Activated CD4-positive, CD25-positive, alpha-beta regulatory T cell treated with anti-CD3 and anti-CD28 coated beads, Interleukin-2, amount 50 U/mL, for 16 hours (primary cell): Measurements from ENCODE around the gene CTR9.

Experiments
- DNase-seq: peaks from one replicate; pipeline ENCODE4 v3.0.0-alpha.2; 2020; ENCODE audit warnings: low read depth, low spot score

The CTR9 gene

DNA sequence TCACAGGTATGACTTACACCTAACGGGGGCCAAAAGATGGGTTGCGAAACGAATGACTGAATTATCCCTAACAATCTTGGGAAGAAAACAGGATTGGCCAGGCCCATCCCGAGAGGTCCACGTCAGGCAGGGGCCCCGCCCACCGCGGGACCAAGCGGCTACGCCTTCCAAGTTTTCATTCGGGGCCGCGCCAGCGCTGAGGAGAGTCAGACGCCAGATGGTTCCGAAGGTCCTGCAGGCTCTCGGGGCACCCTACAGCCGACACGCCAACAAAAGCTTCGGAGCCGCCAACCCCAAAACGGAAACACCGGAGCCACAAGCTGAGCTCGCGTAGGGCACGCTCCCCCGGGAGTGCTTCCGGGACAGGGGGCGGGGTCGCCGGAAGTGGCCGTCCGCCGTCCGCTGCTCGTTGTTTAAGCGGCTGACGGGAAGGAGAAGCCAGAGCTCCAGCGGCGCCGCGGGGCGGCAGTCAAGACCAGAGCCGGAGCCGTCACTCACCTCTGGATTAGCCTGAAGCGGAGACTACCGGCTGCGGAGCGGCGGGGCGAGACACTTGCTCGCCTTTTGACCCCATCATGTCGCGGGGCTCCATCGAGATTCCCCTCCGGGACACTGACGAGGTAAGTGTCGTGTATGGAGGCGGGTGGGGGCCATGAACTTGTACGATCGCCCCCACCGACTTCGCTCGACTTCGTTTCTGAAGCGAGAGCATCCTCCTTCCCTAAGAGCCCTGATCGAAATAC is at the start of gene CTR9:
Gene CTR9, plus strand, starts transcription at position 409 of the 743 bp plus-strand sequence. Its CDS starts 167 bp downstream, at position 576.
- peak; percentile 83 for DNase-seq

DNA sequence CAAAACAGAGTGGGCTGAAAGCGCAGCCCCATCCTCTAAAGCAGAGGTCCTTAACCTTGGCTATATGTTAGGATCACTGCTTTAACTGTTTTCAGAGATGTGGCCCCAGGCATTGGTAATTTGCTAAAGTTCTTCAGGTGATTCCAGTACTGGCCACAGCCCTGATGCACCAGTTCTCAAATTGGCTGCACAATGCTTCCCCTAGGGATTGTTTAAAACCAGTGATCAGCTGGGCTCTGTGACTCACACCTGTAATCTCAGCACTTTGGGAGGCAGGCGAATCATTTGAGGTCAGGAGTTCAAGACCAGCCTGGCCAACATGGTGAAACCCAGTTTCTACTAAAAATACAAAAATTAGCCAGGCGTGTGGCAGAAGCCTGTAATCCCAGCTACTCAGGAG is 49.1 kb upstream of the CTR9 start:
- DNase-seq: no peak

DNA sequence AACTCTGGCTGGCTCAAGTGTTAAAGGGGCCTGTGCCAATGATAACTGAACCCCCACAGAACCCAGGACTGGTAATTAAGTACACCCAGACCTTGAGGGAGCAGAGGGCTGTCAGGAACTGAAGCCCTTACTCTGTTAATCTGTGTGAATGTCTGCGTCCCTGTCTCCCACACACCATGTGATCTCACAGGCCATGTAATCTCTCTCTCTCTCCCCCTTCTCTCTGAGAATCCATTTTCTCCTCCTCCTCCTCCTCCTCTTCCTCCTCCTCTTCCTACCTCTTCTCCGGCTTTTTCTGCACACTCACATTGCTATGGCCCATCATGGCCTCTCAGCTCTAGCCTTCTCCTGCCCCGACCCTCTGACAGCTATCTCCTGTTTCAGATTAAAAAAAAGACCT is 42.9 kb upstream of the CTR9 start:
- DNase-seq: no peak

DNA sequence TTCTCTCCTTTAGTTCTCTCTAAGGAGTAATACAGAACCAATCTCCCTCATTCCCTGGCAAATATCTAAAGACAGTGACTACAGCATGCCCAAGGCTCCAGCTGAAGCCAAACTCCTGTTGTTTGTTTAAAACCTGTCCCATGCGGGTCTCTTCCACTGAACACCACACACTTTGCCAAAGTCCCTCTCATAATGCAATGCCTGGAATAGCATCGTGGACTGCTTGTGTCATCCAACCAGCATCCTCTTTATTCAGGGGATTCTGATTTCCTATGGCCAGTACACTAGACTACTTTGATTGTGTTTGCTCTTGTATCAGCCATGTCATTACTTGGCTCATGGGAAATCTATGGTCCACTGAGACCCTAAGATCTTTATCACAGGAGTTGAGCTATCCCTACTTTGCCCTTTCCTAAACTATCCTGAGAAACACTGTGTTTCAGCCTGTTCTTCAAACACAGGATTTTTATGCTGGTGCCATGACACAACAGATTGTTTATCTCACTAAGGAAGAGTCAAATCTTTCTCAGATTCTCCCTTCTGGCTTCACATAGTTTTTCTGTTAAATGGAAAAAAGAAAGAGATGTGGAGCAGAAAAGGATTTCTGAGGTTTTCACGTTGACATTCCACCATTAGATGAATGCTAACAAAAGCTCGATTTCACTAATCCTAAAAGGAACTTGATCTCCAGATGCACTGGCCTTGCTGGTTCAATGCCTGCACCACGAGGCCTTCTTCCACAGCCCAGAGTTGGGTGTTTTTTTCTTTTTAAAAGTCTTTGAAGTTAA is 41.6 kb upstream of the CTR9 start:
- no peak for DNase-seq

DNA sequence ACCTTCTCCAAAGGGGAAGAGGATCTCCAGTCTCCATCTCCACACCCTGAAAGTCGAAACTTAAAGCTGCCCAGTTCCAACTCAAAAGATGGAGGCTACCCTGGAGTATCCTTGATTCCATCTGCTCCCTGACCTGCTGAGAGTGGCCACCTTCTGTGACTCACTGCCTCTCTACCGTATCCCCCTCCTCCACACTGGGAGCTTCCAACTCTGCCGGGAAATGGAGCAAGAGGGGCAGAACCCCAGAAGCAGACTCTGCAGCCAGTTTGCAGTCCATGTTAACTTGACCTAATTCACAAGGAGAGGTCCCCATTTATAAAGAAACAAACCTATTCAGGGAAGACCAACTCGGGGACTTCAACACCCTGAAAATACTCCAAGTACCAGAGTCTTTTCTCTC is 35.5 kb upstream of the CTR9 start:
- DNase-seq: no peak

DNA sequence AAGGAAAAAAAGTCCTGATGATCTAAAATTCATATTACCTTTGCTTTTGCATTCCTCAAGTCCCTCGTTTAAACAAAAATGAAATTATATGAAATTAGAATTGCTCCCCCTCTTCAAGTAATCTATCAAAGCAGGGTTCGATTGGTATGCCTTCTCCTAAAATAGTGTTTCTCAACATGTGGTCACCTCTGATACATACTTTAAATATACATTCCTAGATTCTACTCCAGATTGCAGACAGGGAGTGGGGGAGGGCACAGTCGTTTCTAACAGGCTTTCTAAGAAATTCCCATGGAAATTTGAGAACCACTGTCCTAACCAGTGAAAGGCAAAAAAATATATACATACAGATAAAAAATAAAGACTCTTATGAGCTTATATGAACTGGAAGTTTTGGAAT is 34.9 kb upstream of the CTR9 start:
- no peak for DNase-seq

DNA sequence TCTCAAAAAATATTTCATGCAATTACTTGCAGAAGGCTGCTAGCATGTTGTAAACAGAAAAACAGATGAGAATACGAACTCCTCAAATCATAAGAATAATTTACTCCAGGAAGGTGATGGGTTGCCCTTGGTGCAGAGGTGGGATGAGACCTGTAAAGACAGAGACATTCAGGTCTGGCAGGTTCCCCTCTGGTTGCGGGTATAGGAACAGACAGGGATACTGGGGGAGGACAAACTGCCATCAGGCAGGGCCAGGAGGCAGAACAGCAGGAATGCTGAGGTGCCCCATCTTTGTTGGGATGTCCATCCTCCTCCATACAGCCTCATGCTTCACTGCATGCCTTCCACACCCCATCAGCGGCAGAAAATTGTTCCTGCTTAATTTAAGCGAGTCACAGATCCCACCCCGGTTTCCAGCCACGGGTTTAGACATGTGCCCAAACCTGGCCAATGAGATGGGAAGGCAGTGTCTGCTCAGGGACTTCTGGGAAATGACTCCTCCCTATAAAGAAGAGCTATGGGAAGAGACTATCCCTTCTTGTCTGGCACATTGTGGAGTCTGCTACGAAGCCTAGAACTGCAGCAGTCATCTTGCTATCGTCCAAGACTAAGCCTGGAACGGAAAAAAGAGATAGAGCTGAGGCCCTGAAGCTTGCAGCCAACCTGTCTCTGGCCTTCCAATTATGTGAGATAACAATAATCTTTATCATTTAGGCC is 34.3 kb upstream of the CTR9 start:
- no peak for DNase-seq

DNA sequence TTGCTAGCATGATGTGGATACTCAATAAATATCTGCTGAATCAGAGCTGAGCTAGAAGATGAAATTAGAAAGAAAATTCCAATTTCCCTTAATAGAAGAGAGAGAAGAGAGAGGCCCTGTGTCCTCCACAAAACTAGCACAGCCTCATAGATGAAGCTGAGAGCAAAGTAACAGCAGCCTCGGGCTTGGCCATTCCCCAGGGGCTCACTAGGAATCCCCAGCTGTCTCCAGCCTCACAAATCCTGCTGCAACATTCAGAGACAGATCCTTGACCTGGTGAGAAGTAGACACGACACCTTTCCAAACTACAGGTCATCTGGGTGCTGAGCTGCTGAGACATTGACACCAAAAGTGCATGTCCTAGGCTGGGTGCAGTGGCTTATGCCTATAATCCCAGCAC is 31.4 kb upstream of the CTR9 start:
- no peak for DNase-seq

DNA sequence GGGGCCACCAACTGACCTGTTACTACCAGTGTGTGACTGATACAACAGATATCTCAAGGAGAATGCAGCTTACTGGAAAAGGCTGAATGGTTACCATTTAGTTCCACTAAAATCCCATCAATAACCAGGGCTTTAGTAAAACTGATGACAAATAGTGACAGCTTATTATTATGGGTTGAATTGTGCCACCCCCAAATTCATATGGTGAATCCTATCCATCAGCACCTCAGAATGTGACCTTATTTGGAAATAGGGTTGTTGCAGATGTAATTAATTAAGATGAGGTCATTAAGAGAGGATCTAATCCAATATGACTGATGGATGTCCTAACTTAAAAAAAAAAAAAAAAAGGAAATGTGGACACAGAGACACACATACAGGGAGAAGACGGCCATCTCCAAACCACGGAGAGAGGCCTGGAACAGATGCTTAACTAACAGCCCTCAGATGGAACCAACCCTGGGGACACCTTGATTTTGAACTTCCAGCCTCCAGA is 30.1 kb upstream of the CTR9 start:
- DNase-seq: no peak

DNA sequence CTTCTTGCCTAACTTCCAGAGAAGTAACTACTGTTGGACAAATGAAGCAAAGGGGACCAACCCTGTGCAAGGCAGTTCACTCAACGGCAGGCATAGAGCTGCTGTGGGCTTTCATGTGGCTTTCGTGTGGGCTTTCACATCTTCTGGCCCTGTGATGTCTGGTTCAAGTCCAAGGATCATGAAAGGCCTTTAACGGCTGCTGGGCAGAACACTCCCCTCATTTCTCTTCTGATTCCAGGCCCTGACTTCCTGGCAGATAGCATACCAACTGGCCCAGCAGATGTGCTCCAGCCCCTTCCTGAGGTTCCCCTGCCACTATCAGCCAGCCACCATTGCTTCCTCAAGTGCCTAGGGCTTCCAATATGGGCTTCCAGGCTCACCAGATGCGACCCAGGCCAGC is 28.7 kb upstream of the CTR9 start:
- no peak for DNase-seq

DNA sequence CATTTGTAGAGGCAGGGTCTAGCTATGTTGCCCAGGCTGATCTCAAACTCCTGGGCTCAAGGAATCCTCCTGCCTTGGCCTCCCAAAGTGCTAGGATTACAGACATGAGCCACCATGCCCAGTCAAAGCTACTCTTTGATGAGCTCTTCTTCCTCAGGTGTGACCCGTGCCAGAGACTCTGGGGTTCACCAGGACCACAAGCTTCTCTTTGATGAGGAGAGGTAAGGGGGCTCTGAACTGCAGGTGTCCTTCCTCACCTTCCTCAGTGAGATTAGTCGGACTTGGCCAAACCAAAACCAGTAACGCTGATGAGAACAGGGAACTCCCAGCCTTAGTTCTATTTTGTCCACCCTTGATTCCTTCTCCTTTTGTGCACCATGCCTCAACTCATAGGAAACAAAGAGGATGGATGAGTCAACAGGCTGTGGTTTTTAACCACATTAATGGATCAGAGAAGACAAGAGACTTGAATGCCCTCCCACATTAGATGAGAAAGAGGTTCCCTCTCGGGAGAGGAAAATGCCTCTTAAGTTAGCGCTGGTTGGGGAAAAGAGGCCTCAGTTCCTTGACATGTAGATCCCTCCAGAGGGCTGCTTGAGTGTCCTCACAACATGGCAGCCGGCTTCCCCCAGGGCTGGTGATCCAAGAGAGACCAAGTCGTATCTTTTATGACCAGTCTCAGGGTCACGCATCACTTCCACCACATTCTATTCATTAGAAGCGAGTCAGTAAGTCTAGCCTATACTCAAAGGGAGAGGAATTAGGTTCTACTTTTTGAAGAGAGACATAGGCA is 25.7 kb upstream of the CTR9 start:
- DNase-seq: no peak

DNA sequence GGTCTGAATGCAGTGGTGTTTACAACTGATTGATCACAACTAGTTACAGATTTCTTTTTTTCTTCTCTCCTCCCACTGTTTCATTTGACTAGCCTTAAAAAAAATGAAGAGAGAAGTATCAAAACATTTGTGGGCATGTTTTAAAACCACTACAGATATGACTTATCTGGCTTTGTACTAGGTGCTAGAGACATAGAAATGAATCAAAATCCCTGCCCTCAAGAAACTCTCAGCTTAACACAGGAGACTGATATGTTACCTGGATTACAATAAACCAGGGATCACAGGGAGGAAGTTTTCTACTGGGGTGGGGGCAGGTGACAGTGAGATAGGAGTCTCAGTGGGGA is 25.2 kb upstream of the CTR9 start:
- DNase-seq: no peak

DNA sequence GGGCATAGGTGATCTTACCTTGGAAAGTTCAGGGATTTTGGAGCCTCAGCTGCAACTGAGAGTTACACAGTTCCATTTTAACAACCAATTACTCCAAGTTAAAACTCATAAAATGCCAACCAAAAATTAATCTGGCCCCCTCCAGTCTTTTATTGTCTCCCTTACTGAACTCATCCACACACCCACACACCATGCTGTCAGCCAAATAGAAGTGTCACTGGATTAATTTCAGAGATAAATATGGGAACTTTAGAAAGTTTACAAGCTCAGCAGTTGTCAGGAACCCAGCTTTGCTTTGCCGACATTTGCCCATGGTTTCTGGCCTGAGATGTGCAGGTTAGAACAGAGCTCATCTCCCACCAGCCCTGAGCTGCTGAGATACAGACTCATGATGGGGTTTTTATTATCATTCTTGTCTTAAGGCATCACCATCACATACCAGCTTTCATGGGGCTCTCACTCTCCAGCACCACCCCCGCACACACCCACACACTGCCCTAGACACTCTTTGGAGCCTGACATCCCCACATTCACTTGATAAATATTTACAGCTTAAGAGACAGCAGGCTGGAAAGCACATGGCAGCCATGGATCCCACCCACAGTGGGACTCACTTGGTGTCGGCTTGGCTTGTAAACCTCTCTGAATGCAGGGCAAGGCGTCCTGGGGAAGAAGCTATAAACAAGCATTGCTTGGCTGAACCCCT is 23.7 kb upstream of the CTR9 start:
- DNase-seq: no peak

DNA sequence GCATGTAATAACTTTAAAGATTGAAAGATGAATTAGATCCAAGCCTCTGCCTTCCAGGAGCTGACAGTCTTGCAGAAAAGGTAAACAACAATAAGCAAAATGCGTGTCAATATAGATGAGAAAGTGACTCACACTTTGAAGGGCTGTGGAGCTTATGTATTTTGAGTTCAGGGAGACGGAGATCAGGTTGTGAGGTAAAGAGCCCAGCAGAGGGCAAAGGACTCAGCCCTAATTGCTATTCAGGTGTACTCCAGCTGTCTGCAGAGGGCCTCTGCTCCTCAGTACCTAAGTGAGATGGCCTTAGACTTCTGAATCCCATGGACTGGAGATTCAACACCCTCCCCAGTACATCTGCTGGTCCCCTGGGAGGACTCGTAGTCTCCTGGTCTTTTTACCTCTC is 22.9 kb upstream of the CTR9 start:
- DNase-seq: no peak

DNA sequence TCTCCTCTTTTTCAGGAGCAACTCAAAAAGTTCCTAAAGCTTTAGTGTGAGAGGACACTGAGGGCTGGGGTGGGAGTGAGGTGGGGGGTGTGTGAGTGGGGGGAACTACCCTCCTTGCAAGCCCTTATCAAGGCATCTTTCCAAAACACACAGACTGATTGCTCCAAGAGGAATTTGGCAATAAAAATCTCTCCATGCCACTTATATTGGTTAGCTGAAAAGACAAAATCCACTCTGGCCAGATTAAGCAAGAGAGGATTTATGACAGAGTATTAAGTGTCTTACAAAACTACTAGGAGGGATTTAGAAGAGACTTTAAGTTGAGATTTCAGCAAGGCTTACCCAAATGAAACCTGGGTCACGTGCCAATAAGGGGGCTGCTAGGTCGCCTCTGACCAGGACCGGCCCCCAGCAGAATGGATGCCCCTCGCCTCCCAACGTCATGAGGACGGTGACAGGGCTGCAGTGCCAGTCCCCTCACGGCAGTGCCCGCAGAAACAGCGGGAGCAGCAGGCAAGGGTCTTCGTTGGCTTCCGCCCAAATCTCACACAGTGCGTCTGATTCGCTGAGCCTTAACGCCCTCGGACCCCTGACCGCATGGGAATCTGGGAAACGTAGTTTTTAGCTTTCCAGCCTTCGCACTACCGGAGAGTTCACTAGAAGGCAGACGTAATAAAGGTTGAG is 22.1 kb upstream of the CTR9 start:
- no peak for DNase-seq

DNA sequence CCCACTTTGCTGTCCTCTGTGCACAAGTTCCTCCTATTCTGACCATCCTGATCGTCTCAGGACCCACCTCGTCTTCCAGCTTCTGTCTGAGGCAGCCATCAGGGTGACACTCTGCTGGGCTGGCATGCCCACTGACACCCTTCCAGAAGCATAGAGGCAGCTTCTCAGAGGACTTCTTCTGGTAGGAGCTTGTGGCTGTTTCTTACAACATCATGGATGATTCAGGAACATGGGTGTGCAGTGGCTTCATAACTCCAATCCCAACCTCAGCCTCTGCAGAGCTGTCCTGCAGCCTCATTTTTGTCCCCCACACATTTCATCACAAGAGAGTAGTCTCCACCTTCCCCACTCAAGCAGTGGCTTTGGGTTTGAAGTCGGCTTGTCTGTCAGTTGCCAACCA is 20.9 kb upstream of the CTR9 start:
- no peak for DNase-seq

DNA sequence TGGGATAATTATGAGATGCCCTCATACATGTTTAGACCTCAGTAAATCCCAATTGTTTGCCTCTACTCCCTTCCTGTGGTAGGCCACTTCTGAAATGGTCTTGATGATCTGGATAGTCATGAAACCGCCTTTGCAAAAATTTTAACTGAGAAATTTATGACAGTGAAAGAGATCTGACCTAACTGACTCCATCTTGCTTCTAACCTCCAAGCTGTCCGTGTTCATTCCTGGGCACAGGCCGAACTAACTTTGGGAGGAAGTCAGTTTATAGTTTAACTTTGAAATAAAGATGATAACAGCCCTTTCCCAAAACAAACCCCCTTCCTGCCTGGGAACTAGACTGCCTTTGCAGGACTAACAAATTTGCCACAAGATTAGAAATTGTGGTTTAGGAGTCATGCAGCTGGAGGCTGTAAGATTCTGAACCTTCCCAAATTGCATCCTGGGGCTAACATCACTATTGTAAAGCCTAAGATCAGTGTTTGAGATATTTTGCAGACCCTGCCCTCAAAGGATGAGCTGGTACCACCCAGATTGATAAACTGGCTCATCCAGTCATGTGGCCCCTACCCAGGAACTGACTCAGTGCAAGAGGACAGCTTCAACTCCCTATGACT is 19.9 kb upstream of the CTR9 start:
- DNase-seq: no peak

DNA sequence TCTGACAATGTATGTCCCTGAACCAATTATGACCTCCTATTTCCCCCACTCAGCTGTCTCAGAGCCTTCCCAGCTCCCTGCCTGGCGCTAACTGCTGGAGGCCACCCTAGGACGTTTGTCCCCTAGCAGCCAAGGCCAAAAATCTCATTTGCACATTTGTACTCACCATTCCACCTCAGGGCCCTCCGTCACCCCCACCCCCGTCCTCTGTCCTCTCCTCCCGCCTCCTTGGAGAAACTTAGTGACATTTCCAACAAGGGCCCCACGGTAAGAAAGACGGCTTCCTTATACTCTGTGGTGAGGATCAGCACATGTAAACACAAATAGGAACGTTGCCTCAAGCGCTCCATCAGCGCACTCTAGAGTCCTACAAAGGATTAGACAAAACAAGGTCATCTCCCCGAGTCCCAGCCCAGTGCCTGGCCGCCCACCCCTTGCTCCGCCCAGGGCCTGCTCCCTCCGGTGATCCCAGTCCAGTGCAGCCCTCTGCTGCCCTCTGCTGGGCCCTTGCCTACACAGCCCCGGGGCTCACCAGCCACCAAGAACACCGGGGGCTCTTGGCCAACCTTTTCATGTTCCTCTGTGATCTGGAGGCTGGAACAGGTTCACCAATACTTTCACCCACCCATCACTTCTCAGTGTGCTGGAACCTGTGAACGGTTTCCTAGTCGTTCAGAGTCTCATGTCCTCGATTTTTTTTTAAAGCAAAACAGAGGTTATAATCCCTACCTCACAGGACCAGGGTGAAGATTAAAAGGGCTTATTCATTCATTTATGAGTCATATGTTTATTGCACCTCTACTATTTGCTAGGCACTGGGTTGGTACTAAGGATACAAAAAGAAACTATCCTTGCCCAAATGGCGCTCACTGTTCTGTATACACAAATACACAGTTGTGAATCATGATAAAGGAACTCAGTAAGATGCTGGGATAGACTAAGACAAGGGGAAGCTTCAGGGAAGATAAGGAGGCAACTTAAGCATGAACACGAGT is 15.3 kb upstream of the CTR9 start:
- DNase-seq: peak; percentile 66
